Measurements from ENCODE around the gene PIK3CD. TPM values are rescaled to one million over a fixed set of nuclear protein-coding genes. Genes with fewer than 3 reads are reported as not detected.

The PIK3CD gene
- polyA plus RNA-seq, 1 of the 3 experiments (the other 2 are of a cell fraction), result 6.0 TPM

DNA sequence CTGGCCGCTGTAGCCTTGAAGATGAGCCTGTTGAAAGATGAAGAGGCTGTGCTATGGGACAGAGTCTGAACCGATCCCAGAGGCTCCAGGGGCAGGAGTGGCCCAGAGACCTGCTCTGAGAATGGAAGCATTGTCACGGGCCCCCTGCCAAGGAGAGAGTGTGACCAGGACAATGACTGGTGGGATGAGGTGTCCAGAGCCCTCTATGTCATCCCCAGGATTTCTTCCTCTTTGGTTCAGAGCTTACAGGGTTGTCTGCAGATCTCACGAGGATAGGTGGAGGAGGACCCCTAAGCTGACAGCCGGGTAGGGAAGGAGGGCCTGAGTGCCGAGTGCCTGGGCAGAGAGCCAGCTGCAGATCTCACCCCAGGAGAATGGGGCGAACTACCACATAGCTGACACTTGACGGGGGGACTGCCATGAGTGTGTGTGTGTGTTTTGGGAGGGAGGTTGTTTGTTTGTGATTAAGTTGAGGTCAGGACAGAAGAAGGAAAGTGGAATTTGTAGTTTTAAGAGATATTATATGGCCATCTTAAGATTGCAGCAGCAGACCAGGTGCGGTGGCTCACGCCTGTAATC, 25.4 kb downstream of the PIK3CD start:
- Histone ChIP-seq H4K20me1 (ENCODE audit: insufficient read depth) (no peaks in the 10 kb centered on the region), H3K36me3 (replicated peaks in 1 of 2; ENCODE audit: control insufficient read depth in 1 of 2, insufficient read depth in 2 of 2, low read length in 1 of 2) (no peaks in the 10 kb centered on the region), H3K27ac (ENCODE audit: low read depth in 2 of 2, low read length in 1 of 2) (no peak overlapping the region), H3K4me3 (ENCODE audit: low read depth in 2 of 2, low read length in 1 of 2) (no peak overlapping the region), H2AFZ (ENCODE audit: low read depth) (no peak overlapping the region), H3K4me2 (no peak overlapping the region), H3K9me2 (no peaks in the 10 kb centered on the region), H3K9me3 (no peaks in the 10 kb centered on the region), H3K9ac (no peak overlapping the region), H3K79me2 (ENCODE audit: insufficient read depth) (no peaks in the 10 kb centered on the region), H3K4me1 (ENCODE audit: control insufficient read depth in 1 of 2, insufficient read depth in 2 of 2, low read depth in 1 of 2, low read length in 1 of 2) (no peaks in the 10 kb centered on the region), H3K27me3 (ENCODE audit: insufficient read depth) (no peaks in the 10 kb centered on the region), H3F3A (replicated peaks; ENCODE audit: insufficient read depth) (no peaks in the 10 kb centered on the region)
- CTCF ChIA-PET, result interaction anchor here (1.0 to 1.6 kb wide), 3 partner anchors 10 to 54 kb away, joined by 3 to 5 read pairs (median 3); no protein-coding TSS in a partner anchor
- POLR2A ChIA-PET, result interaction anchor here (0.6 kb wide), 1 partner anchor 9 kb away, joined by 3 read pairs; no protein-coding TSS in a partner anchor
- DNase-seq, result no peak
- TF ChIP-seq EZH2phosphoT487 (IDR thresholded peaks at IDR 0.05; ENCODE audit: borderline replicate concordance, low read depth) (no peak), RXRA (IDR thresholded peaks at IDR 0.05; ENCODE audit: borderline replicate concordance, low read depth) (no peak), GATA2 (CRISPR knock-in tag; IDR thresholded peaks at IDR 0.05) (no peak), JUND (IDR thresholded peaks at IDR 0.05) (no peak), YY1 (IDR thresholded peaks at IDR 0.05; ENCODE audit: low read depth) (no peak), GABPA (IDR thresholded peaks at IDR 0.05; ENCODE audit: low read depth) (no peak), TEAD4 (IDR thresholded peaks at IDR 0.05; ENCODE audit: borderline replicate concordance, insufficient read depth) (no peak), FOSL2 (IDR thresholded peaks at IDR 0.05; ENCODE audit: borderline replicate concordance, low read depth) (no peak), FOXM1 (IDR thresholded peaks at IDR 0.05; ENCODE audit: low read depth) (no peak), ZBTB33 (IDR thresholded peaks at IDR 0.05; ENCODE audit: borderline replicate concordance, low read depth) (no peak), TAF1 (IDR thresholded peaks at IDR 0.05; ENCODE audit: borderline replicate concordance, low read depth, low read length) (no peak), IRF3 (IDR thresholded peaks at IDR 0.05; ENCODE audit: low read depth, low read length) (no peak), MAX (IDR thresholded peaks at IDR 0.05; ENCODE audit: low read depth) (no peak), CHD2 (IDR thresholded peaks at IDR 0.05; ENCODE audit: low read length, partially characterized antibody) (no peak), SMC3 (IDR thresholded peaks at IDR 0.05; ENCODE audit: low read depth, low read length) (no peak)
- TF ChIP-seq, protein P1, sequence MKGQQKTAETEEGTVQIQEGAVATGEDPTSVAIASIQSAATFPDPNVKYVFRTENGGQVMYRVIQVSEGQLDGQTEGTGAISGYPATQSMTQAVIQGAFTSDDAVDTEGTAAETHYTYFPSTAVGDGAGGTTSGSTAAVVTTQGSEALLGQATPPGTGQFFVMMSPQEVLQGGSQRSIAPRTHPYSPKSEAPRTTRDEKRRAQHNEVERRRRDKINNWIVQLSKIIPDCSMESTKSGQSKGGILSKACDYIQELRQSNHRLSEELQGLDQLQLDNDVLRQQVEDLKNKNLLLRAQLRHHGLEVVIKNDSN (IDR thresholded peaks at IDR 0.05; ENCODE audit: borderline replicate concordance, low read depth), result no peak
- WGBS (ENCODE audit: low lambda C conversion rate), result 81% methylated on average over 10 of the region's 10 CpGs

Measured in SK-N-SH (cell line).